Anterior cingulate cortex (tissue), 58 donors: ENCODE data around the gene ERGIC1.
"Not testable (repeated sequence)": the region's sequence is repeated elsewhere in the genome, so short reads cannot be mapped to it uniquely, and the experiment has no call there.

Experiments used
- DNase-seq, 58 donors: peaks; one replicate each; lab custom pipeline; 2025; lab: John Stamatoyannopoulos, UW

The ERGIC1 gene

DNA sequence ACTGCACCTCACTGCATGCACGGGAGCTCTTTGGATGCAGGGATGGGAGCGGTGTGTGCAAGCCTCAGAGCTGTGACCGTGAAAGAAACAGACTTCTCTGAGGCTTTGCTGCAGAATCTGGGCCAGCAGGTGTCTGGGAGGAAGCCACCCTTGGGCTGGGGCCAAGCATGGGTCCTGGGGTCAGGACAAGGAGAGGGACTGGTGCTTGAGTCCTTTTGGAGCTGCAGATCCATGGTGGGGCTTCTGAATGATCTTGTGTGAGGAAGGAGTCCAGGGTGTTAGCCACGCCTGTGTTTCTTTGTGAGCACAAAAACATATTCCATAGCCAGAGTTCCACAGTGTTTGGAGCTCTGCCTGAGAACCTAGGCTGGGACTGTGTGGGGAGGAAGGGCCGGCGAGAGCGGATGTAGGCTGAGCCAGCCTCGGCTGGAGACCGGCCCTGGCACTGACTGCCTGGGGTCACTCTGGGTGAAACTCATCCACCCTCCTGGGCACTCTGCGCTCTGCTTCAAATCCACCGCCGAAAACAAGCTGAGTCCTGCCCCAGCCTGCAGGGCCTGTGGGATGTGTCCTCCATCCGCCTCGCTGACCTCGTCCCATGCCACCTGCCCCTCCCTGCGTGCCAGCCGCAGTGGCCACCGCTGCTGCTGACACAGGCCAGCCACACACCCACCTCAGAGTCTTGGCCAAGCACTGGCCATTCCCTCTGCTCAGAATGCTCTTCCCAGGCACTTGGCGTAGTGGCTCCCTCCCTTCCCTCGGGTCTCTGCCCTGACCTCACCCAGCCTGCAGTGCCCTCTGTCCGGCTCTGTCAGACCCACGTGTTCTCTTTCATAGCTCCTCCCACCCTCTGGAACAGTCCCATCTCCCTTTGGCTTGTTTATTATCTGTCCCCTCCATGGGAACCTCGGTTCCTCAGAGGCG, 26.7 kb downstream of the ERGIC1 start:
- peak in 55 of 58 donors; percentile 21 to 94 (median 73) for DNase-seq

- no peak for DNase-seq
Measured at GRCh38 chr5:172861461-172861860, 27.4 kb downstream of the ERGIC1 start.

DNA sequence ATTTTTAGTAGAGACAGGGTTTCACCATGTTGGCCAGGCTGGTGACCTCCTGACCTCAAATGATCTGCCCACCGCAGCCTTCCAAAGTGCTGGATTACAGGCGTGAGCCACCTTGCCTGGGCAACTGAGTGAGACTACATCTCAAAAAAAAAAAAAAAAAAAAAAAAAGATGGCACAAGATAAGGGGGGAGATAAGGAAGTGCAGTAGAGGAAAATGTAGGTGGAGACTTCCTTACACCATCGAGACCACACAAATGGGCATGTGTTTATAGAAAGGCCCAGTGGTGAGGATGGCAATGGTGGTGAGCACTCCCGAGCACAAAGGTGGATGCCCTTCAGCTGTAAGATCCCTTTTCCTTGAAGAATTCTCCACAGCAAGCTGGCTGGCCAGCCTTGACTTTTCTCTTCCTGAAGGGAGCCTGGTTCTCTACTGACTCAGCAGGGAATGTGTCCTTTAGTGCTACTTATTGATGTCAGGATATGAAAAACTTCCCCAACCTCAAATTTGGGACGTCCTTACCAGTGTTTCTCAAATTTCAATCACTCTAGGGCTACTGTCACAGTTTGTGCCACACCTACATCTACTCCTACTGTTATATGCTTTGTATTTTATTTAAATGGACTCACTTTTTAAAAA, 28.2 kb downstream of the ERGIC1 start:
- DNase-seq = no peak

DNA sequence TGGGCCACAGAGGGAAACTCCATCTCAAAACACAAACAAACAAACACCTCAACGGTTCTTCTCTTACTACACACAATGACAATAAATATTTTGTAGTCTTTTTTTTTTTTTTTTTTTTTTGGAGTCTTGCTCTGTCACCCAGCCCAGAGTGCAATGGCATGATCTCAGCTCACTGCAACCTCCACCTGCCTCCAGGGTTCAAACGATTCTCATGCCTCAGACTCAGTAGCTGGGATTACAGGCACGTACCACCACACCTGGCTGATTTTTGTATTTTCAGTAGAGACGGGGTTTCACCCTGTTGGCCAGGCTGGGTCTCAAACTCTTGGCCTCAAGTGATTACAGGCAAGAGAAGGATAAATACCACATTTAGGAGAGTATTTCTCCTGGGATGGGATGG, 30.1 kb downstream of the ERGIC1 start:
- DNase-seq = not testable (repeated sequence)

DNA sequence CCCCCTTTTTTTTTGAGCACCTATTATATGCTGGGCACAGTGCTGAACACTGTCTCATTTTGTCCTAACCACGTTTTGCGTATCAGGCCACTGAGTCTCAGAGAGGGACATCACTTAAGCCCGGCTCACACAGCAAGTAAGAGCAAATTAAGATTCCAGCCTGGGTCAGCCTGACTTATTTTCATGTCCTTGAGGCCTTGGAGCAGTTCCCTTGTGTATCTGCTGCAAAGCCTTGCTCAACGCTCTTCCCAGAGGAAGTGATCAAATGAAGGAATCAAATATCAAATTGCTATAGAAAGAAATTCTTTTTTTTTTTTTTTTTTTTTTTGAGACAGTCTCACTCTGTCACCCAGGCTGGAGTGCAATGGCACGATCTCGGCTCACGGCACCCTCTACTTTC, 30.7 kb downstream of the ERGIC1 start:
- no peak for DNase-seq

GRCh38 chr5:172866378-172866777, 32.3 kb downstream of the ERGIC1 start:
- no peak for DNase-seq

- DNase-seq = peak in 18 of 58 donors; percentile 10 to 63 (median 24)
Measured at GRCh38 chr5:172866802-172867748, 33.0 kb downstream of the ERGIC1 start.

- DNase-seq = no peak
Measured at GRCh38 chr5:172867761-172868435, 33.8 kb downstream of the ERGIC1 start.

DNA sequence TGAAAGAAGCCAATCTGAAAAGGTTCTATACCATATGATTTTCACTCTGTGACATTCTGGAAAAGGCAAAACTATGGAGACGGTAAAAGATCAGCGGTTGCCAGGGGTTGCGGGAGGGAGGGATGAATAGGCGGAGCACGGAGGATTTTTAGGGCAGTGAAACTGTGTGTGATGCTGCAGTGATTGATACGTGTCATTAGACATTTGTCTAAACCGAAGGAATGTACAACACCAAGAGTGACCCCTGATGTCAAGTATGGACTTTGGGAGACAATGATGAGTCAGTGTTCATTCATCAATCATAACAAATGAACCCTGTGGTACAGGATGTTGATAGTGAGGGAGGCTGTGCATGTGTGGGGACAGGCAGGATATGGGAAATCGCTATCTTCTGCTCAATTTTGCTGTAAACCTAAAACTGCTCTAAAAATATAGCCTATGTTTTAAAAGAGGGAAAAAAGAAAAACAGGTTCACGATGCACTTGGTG, 34.4 kb downstream of the ERGIC1 start:
- peak in 1 of 58 donors; percentile 60 for DNase-seq

DNA sequence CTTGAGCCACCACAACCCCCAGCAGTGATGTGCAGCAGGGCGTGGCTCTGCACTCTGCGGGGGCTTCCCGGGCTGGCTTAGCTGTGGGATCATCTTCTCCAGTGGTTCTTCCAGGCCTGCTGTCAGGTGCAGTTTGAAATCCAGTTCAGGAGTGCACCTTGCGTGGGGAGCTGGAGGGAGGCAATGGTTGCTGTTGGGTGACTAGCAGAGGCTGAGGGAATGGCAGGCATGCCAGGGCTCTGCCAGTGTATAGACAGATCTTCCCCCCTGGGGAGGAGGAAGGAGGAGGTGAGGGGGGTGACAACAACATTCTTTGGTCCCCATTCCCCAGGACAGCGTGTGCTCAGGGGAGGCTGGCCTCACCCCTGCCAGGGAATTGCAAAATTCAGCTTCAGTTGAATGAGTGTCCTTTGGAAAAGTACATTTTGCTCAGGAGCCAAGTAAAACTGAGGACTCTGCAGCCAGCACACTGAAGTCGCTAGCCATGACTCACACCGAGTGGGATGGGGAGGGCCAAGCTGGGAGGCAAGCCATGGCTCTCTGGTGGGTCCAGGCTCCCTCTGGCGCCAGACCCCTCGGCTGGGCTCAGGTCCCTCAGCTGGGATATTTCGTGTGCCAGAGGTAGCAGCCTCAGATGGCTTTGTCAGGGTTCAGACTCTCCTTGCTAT, 35.0 kb downstream of the ERGIC1 start:
- peak in 52 of 58 donors; percentile 8 to 86 (median 66) for DNase-seq

GRCh38 chr5:172869691-172870090, 35.6 kb downstream of the ERGIC1 start:
- DNase-seq = no peak

- no peak for DNase-seq
Measured at GRCh38 chr5:172870291-172870714, 36.3 kb downstream of the ERGIC1 start.

- peak in 10 of 58 donors; percentile 12 to 55 (median 33) for DNase-seq
Measured at GRCh38 chr5:172870715-172871461, 36.8 kb downstream of the ERGIC1 start.

- DNase-seq = no peak
Measured at GRCh38 chr5:172871536-172871935, 37.5 kb downstream of the ERGIC1 start.

GRCh38 chr5:172871982-172872381, 37.9 kb downstream of the ERGIC1 start:
- DNase-seq = no peak

DNA sequence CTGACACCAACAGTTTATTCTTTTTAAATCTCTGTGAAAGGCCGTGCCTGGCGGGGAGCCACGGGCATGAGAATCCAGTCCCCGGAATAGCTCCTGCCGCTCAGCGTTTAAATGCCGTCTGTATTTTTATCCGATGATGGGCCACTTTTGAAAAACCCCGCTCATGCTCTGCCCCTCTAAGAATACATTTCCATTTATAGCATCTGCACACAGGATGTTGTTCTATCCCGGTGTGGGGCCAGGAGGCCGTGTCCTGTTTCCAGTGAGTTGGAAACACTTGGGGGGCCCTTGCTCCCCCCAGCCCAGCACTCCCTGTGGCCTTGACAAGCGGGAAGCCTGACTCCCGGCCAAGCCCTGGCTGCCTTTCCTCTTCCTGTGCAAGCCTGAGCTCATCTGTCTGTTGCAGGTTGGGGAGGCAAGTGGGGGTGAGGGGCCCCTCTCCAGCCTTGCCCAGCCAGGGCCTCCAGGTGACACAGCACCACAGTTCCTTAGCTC, 39.0 kb downstream of the ERGIC1 start:
- peak in 51 of 58 donors; percentile 17 to 88 (median 55) for DNase-seq

DNA sequence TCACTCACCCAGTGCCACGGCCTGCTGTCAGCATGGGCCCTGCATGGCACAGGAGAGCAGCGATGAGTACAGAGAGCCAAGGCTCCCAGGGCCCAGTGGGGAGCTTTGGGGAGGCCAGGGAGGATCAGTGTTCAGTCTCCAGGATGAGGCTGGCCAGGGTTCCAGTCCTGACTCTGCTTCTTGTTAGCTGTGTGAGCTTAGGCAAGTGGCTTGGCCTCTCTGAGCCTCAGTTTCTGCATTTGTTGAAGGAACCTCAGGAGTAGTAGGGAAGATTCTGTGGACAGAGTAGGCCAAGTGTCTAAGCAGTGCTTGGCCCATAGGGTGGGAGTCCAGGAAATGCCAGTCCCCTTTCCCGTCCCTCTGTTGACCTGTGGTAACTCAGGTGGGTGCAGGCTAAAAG, 39.5 kb downstream of the ERGIC1 start:
- no peak for DNase-seq
